Measurements from ENCODE around the gene MYBPC3.

MYBPC3 gene

DNA sequence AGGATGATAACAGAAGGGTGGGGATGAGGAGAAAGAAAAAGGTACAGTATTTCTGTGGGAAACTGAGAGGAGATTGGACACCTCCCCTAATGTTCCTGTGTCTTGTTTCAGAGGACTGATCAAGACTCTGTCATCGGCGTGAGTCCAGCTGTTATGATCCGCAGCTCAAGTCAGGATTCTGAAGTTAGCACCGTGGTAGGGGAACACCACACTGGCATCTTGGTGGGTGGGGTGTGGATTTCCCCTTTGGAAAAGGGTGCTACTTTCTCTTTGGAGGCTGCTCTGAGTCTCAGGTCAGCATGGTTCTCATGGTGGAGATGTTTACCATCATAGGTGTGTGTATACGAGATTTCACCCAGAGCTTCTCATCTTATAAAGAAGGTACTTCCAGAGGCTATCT is 57.1 kb downstream of the MYBPC3 start:
- TF ChIP-seq, protein P1, sequence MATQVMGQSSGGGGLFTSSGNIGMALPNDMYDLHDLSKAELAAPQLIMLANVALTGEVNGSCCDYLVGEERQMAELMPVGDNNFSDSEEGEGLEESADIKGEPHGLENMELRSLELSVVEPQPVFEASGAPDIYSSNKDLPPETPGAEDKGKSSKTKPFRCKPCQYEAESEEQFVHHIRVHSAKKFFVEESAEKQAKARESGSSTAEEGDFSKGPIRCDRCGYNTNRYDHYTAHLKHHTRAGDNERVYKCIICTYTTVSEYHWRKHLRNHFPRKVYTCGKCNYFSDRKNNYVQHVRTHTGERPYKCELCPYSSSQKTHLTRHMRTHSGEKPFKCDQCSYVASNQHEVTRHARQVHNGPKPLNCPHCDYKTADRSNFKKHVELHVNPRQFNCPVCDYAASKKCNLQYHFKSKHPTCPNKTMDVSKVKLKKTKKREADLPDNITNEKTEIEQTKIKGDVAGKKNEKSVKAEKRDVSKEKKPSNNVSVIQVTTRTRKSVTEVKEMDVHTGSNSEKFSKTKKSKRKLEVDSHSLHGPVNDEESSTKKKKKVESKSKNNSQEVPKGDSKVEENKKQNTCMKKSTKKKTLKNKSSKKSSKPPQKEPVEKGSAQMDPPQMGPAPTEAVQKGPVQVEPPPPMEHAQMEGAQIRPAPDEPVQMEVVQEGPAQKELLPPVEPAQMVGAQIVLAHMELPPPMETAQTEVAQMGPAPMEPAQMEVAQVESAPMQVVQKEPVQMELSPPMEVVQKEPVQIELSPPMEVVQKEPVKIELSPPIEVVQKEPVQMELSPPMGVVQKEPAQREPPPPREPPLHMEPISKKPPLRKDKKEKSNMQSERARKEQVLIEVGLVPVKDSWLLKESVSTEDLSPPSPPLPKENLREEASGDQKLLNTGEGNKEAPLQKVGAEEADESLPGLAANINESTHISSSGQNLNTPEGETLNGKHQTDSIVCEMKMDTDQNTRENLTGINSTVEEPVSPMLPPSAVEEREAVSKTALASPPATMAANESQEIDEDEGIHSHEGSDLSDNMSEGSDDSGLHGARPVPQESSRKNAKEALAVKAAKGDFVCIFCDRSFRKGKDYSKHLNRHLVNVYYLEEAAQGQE (IDR thresholded peaks at IDR 0.05; ENCODE audit: insufficient read depth in 1 of 2, low read depth in 2 of 2, low read length in 2 of 2) = no peak
- TF ChIP-seq TAF1 (IDR thresholded peaks at IDR 0.05; ENCODE audit: borderline replicate concordance, insufficient read depth, low read length) (no peak), FOXP2 (optimal IDR thresholded peaks at IDR 0.05; ENCODE audit: borderline replicate concordance, extremely low read depth, extremely low read length, insufficient read depth) (no peak), SIN3A (IDR thresholded peaks at IDR 0.05; ENCODE audit: borderline replicate concordance, insufficient read depth, low read length) (no peak), POLR2AphosphoS5 (IDR thresholded peaks at IDR 0.05; ENCODE audit: low read depth, low read length) (no peak)

DNA sequence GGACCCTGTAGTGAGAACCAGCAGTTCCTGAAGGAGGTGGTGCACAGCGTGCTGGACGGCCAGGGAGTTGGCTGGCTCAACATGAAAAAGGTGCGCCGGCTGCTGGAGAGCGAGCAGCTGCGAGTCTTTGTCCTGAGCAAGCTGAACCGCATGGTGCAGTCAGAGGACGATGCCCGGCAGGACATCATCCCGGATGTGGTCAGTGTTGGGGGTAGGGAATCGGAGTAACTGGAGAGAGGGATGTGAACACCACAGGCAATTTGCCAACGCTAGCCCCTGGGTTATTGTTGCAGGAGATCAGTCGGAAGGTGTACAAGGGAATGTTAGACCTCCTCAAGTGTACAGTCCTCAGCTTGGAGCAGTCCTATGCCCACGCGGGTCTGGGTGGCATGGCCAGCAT is 62.6 kb downstream of the MYBPC3 start:
- TF ChIP-seq FOXP2 (optimal IDR thresholded peaks at IDR 0.05; ENCODE audit: borderline replicate concordance, extremely low read depth, extremely low read length, insufficient read depth) (peak; percentile 83), TAF1 (IDR thresholded peaks at IDR 0.05; ENCODE audit: borderline replicate concordance, insufficient read depth, low read length) (no peak)

DNA sequence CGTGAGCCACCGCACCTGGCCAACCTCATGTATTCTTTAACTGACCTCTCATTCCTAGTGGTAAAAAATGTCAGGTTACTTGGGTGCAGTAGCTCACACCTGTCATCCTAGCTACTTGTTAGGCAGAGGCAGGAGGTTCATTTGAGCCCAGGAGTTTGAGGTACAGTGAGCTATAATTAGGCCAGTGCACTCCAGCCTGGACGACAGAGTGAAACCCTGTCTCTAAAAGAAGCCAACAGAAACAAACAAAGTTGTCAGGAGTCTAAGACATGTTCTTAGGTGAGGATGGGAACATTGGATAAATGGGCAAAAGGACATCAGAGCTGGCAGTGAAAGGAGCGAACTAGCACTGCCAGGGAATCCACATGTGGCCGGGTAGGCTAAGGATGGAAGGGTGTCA is 64.4 kb downstream of the MYBPC3 start:
- TF ChIP-seq, protein P1 (IDR thresholded peaks at IDR 0.05; ENCODE audit: insufficient read depth in 1 of 2, low read depth in 2 of 2, low read length in 2 of 2) = no peak

DNA sequence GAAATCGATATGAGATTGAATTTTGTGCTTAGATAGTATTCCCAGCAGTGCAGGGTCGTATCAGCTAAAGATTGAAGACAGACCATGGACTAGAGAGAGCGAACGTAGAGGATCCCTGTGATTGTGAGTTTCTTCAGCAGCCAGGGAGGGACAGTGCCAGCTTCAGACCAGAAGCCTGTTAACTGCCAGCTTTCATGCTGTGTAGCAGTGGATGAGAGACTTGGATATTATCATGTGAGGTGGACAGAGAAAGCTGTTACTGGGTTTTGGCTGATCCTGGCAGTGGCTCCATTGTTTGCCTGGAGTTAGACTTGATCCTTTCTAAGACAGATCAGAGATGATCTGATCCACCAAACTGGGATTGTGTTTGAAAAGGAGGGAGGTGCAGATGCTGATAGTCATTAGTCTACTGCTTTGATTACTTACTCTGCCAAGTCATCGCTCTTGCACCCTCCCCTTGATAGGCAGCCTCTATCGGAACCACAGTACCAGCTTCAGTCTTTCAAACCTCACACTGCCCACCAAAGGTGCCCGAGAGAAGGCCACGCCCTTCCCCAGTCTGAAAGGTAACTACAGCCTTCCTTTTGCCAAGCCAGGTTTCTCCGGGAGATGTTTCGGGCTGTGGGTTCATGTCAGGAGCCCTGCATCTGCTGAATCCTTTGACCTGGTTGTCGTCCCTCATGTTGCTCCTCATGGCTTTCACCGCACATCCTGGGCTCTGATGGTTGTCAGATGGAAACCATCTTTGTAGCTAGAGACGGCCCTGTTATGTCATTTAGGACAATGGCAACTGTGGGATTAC is 66.3 kb downstream of the MYBPC3 start:
- TF ChIP-seq TAF1 (IDR thresholded peaks at IDR 0.05; ENCODE audit: borderline replicate concordance, insufficient read depth, low read length) = no peak
- TF ChIP-seq, protein P1 (IDR thresholded peaks at IDR 0.05; ENCODE audit: insufficient read depth in 1 of 2, low read depth in 2 of 2, low read length in 2 of 2) = no peak
- no peak for TF ChIP-seq SIN3A (IDR thresholded peaks at IDR 0.05; ENCODE audit: borderline replicate concordance, insufficient read depth, low read length)
- TF ChIP-seq POLR2AphosphoS5 (IDR thresholded peaks at IDR 0.05; ENCODE audit: low read depth, low read length) = no peak
- TF ChIP-seq FOXP2 (optimal IDR thresholded peaks at IDR 0.05; ENCODE audit: borderline replicate concordance, extremely low read depth, extremely low read length, insufficient read depth) = no peak

DNA sequence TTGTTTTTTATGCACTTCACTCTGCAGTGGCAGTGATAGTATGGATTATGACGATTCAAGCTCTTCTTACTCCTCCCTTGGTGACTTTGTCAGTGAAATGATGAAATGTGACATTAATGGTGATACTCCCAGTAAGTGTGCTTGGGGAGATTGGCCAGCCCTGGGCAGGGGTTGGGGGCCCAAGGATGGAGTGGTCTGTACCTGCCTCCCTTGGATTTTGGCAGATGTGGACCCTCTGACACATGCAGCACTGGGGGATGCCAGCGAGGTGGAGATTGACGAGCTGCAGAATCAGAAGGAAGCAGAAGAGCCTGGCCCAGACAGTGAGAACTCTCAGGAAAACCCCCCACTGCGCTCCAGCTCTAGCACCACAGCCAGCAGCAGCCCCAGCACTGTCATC is 68.4 kb downstream of the MYBPC3 start:
- TF ChIP-seq TAF1 (IDR thresholded peaks at IDR 0.05; ENCODE audit: borderline replicate concordance, insufficient read depth, low read length) (no peak), POLR2AphosphoS5 (IDR thresholded peaks at IDR 0.05; ENCODE audit: low read depth, low read length) (no peak), SIN3A (IDR thresholded peaks at IDR 0.05; ENCODE audit: borderline replicate concordance, insufficient read depth, low read length) (no peak), FOXP2 (optimal IDR thresholded peaks at IDR 0.05; ENCODE audit: borderline replicate concordance, extremely low read depth, extremely low read length, insufficient read depth) (no peak)
- TF ChIP-seq, protein P1 (IDR thresholded peaks at IDR 0.05; ENCODE audit: insufficient read depth in 1 of 2, low read depth in 2 of 2, low read length in 2 of 2) = no peak
